ENCODE data around the gene TBCD.

DNA sequence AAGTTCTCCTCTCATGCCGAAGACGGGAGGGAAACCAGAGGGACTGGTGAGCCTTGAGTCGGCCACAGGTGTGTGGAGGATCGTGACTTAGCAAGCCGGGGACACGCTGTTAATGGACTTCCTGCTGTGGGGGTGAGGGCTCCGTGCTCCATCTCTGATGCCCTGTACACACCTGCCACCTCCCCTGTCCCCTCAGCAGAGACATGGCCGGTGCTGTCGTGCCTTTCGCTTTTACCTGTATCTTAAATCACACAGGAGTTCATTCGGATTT lies 163.8 kb downstream of the TBCD start:
- TF ChIP-seq POLR2A (IDR thresholded peaks at IDR 0.05), result no peak
- TF ChIP-seq, protein P1, sequence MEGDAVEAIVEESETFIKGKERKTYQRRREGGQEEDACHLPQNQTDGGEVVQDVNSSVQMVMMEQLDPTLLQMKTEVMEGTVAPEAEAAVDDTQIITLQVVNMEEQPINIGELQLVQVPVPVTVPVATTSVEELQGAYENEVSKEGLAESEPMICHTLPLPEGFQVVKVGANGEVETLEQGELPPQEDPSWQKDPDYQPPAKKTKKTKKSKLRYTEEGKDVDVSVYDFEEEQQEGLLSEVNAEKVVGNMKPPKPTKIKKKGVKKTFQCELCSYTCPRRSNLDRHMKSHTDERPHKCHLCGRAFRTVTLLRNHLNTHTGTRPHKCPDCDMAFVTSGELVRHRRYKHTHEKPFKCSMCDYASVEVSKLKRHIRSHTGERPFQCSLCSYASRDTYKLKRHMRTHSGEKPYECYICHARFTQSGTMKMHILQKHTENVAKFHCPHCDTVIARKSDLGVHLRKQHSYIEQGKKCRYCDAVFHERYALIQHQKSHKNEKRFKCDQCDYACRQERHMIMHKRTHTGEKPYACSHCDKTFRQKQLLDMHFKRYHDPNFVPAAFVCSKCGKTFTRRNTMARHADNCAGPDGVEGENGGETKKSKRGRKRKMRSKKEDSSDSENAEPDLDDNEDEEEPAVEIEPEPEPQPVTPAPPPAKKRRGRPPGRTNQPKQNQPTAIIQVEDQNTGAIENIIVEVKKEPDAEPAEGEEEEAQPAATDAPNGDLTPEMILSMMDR (IDR thresholded peaks at IDR 0.05), result no peak

All from breast epithelium (tissue), 3 donors.